MV-4-11 (cell line): ENCODE data around the gene PIBF1.
"Not testable (repeated sequence)": the region's sequence is repeated elsewhere in the genome, so short reads cannot be mapped to it uniquely, and the experiment has no call there.

ENCODE experiments used
- DNase-seq: peaks from one replicate; lab custom pipeline; 2025; lab: John Stamatoyannopoulos, UW

PIBF1 gene

GRCh38 chr13:72781451-72782439, at the start of gene PIBF1, which contains the start of gene DIS3:
TSS of gene PIBF1 (plus strand) at chr13:72782133. CDS start at chr13:72783470, 1,337 bp downstream.
TSS of gene DIS3 (minus strand) at chr13:72781900. CDS start at chr13:72781832, 68 bp downstream.
- peak; percentile 98 for DNase-seq

GRCh38 chr13:72737033-72737432, 44.9 kb upstream of the PIBF1 start:
- DNase-seq: no peak

- DNase-seq: no peak
Measured at GRCh38 chr13:72740015-72740414, 41.9 kb upstream of the PIBF1 start.

GRCh38 chr13:72745260-72745659, 36.7 kb upstream of the PIBF1 start:
- DNase-seq: no peak

- no peak for DNase-seq
Measured at GRCh38 chr13:72751220-72751619, 30.7 kb upstream of the PIBF1 start.

GRCh38 chr13:72754111-72754510, 27.8 kb upstream of the PIBF1 start:
- DNase-seq: no peak

- DNase-seq: no peak
Measured at GRCh38 chr13:72757792-72758535, 24.0 kb upstream of the PIBF1 start.

- DNase-seq: no peak
Measured at GRCh38 chr13:72760189-72760588, 21.7 kb upstream of the PIBF1 start.

GRCh38 chr13:72763411-72763810, 18.5 kb upstream of the PIBF1 start:
- DNase-seq: no peak

GRCh38 chr13:72774019-72774418, 7.9 kb upstream of the PIBF1 start:
- DNase-seq: no peak

- DNase-seq: no peak
Measured at GRCh38 chr13:72782717-72783116, 784 bp downstream of the PIBF1 start.

GRCh38 chr13:72784679-72785078, 2.7 kb downstream of the PIBF1 start:
- not testable (repeated sequence) for DNase-seq

GRCh38 chr13:72788831-72789230, 6.9 kb downstream of the PIBF1 start:
- peak; percentile 38 for DNase-seq

- no peak for DNase-seq
Measured at GRCh38 chr13:72792640-72793039, 10.7 kb downstream of the PIBF1 start.

GRCh38 chr13:72798817-72799216, 16.9 kb downstream of the PIBF1 start:
- DNase-seq: no peak

- DNase-seq: no peak
Measured at GRCh38 chr13:72804301-72804700, 22.4 kb downstream of the PIBF1 start.

- DNase-seq: peak; percentile 81
Measured at GRCh38 chr13:72805676-72806346, 23.9 kb downstream of the PIBF1 start.

GRCh38 chr13:72806514-72806913, 24.6 kb downstream of the PIBF1 start:
- not testable (repeated sequence) for DNase-seq

GRCh38 chr13:72808917-72809500, 27.1 kb downstream of the PIBF1 start:
- DNase-seq: no peak

GRCh38 chr13:72820156-72820897, 38.4 kb downstream of the PIBF1 start:
- no peak for DNase-seq

- no peak for DNase-seq
Measured at GRCh38 chr13:72820898-72821279, 39.0 kb downstream of the PIBF1 start.
